ENCODE results near the gene CNTN4. TPM values are rescaled to one million over a fixed set of nuclear protein-coding genes. Genes with fewer than 3 reads are reported as not detected.

Gene CNTN4
- total RNA-seq, 1 experiment from 2014 or later = 51.3 TPM

GRCh38 chr3:2211568-2211967, 112.9 kb downstream of the CNTN4 start:
- BruUV-seq (replicated peaks) = no TSS peak
- intact Hi-C loops (cut with micrococcal nuclease; ENCODE audit: unreplicated experiment) = no loop called here
- H3K36me3 ChIP-seq (ENCODE audit: control insufficient read depth, insufficient read depth, low read length) = no peaks in the 10 kb centered on the region
- TF ChIP-seq CTCF (IDR thresholded peaks at IDR 0.05; ENCODE audit: insufficient read depth in 1 of 2, low read depth in 1 of 2, low read length in 1 of 2, severe bottlenecking in 1 of 2, unreplicated experiment in 1 of 2) = no peak
- DNase-seq = no peak
- ChIA-PET POLR2A (no interaction called here), CTCF (no interaction called here)
- Mint-ChIP-seq H3K9me3 (ENCODE audit: unreplicated experiment) (no peaks in the 10 kb centered on the region), H3K27me3 (ENCODE audit: insufficient read depth, unreplicated experiment) (no peaks in the 10 kb centered on the region), H3K36me3 (ENCODE audit: insufficient read depth, unreplicated experiment) (peaks cover 12% of the 10 kb centered on the region), H3K27ac (ENCODE audit: unreplicated experiment) (no peak overlapping the region), H3K4me3 (ENCODE audit: unreplicated experiment) (no peak overlapping the region), H3K4me1 (ENCODE audit: low read depth, unreplicated experiment) (peaks cover 13% of the 10 kb centered on the region)
- no peaks in the 10 kb centered on the region for H3K27me3 ChIP-seq (replicated peaks; ENCODE audit: control insufficient read depth, insufficient read depth, low read length)
- no peak overlapping the region for H3K4me3 ChIP-seq (ENCODE audit: low read depth, low read length)
- peaks cover 7% of the 10 kb centered on the region for H3K4me1 ChIP-seq
- no peaks in the 10 kb centered on the region for H3K9me3 ChIP-seq

- H3K4me3 Mint-ChIP-seq (ENCODE audit: unreplicated experiment) = no peak overlapping the region
Observed at GRCh38 chr3:2212206-2212605, 113.5 kb downstream of the CNTN4 start.

GRCh38 chr3:2218375-2218774, 119.7 kb downstream of the CNTN4 start:
- Mint-ChIP-seq H3K27me3 (ENCODE audit: insufficient read depth, unreplicated experiment) (no peaks in the 10 kb centered on the region), H3K9me3 (ENCODE audit: unreplicated experiment) (no peaks in the 10 kb centered on the region), H3K4me3 (ENCODE audit: unreplicated experiment) (no peak overlapping the region), H3K36me3 (ENCODE audit: insufficient read depth, unreplicated experiment) (peaks cover 6% of the 10 kb centered on the region), H3K27ac (ENCODE audit: unreplicated experiment) (no peak overlapping the region), H3K4me1 (ENCODE audit: low read depth, unreplicated experiment) (peaks cover 6% of the 10 kb centered on the region)
- ChIA-PET CTCF (no interaction called here), POLR2A (no interaction called here)
- no TSS peak for BruUV-seq (replicated peaks)
- no peak for DNase-seq
- Histone ChIP-seq H3K27me3 (replicated peaks; ENCODE audit: control insufficient read depth, insufficient read depth, low read length) (no peaks in the 10 kb centered on the region), H3K4me3 (ENCODE audit: low read depth, low read length) (no peak overlapping the region), H3K4me1 (no peaks in the 10 kb centered on the region), H3K9me3 (no peaks in the 10 kb centered on the region), H3K36me3 (ENCODE audit: control insufficient read depth, insufficient read depth, low read length) (no peaks in the 10 kb centered on the region)
- TF ChIP-seq CTCF (IDR thresholded peaks at IDR 0.05; ENCODE audit: insufficient read depth in 1 of 2, low read depth in 1 of 2, low read length in 1 of 2, severe bottlenecking in 1 of 2, unreplicated experiment in 1 of 2) = no peak
- intact Hi-C loops (cut with micrococcal nuclease; ENCODE audit: unreplicated experiment) = no loop called here

More at GRCh38 chr3:2212206-2212605, 113.5 kb downstream of the CNTN4 start:
- ChIA-PET POLR2A (no interaction called here), CTCF (no interaction called here)
- Histone ChIP-seq H3K27me3 (replicated peaks; ENCODE audit: control insufficient read depth, insufficient read depth, low read length) (no peaks in the 10 kb centered on the region), H3K36me3 (ENCODE audit: control insufficient read depth, insufficient read depth, low read length) (no peaks in the 10 kb centered on the region), H3K4me1 (peaks cover 7% of the 10 kb centered on the region), H3K4me3 (ENCODE audit: low read depth, low read length) (no peak overlapping the region), H3K9me3 (no peaks in the 10 kb centered on the region)
- intact Hi-C loops (cut with micrococcal nuclease; ENCODE audit: unreplicated experiment) = no loop called here
- BruUV-seq (replicated peaks) = no TSS peak
- DNase-seq = no peak
- TF ChIP-seq CTCF (IDR thresholded peaks at IDR 0.05; ENCODE audit: insufficient read depth in 1 of 2, low read depth in 1 of 2, low read length in 1 of 2, severe bottlenecking in 1 of 2, unreplicated experiment in 1 of 2) = no peak
- no peak overlapping the region for H3K27ac Mint-ChIP-seq (ENCODE audit: unreplicated experiment)
- peaks cover 12% of the 10 kb centered on the region for H3K36me3 Mint-ChIP-seq (ENCODE audit: insufficient read depth, unreplicated experiment)
- no peaks in the 10 kb centered on the region for H3K27me3 Mint-ChIP-seq (ENCODE audit: insufficient read depth, unreplicated experiment)
- H3K4me1 Mint-ChIP-seq (ENCODE audit: low read depth, unreplicated experiment) = peaks cover 9% of the 10 kb centered on the region
- H3K9me3 Mint-ChIP-seq (ENCODE audit: unreplicated experiment) = no peaks in the 10 kb centered on the region
